SK-N-SH treated with all-trans-retinoic acid at 6 μM for 48 hours (cell line): ENCODE data around the gene TXNDC5.

Experiments
- ARNTL ChIP-seq: fragments of 450-650 bp; formaldehyde crosslinking; IDR thresholded peaks from 2 replicates; pipeline ENCODE4 v1.5.0; 2020; ENCODE audit warnings: low read depth, mild to moderate bottlenecking, moderate library complexity, borderline replicate concordance
- PATZ1 ChIP-seq: fragments of 250-450 bp; sonication (Bioruptor Pico); IDR thresholded peaks from 2 replicates; pipeline ENCODE4 v1.8.0; 2020; ENCODE audit warnings: mild to moderate bottlenecking, moderate library complexity, borderline replicate concordance
- SNAI2 ChIP-seq: fragments of 250-450 bp; sonication (Bioruptor Pico); IDR thresholded peaks from 2 replicates; pipeline ENCODE4 v1.5.0; 2020; ENCODE audit warnings: mild to moderate bottlenecking, moderate library complexity
- TCF4 ChIP-seq: fragments of 250-450 bp; sonication (Bioruptor Pico); IDR thresholded peaks from 2 replicates; pipeline ENCODE4 v1.8.0; 2021; ENCODE audit warnings: mild to moderate bottlenecking, moderate library complexity, borderline replicate concordance
- TOX ChIP-seq: fragments of 250-450 bp; sonication (Bioruptor Pico); IDR thresholded peaks from 2 replicates; pipeline ENCODE4 v1.8.0; 2021; ENCODE audit warnings: mild to moderate bottlenecking, moderate library complexity, borderline replicate concordance
- TSHZ2 ChIP-seq: fragments of 250-450 bp; sonication (Bioruptor Pico); IDR thresholded peaks from 2 replicates; pipeline ENCODE4 v1.5.0; 2020; ENCODE audit warnings: mild to moderate bottlenecking, moderate library complexity
- ZFP3 ChIP-seq: fragments of 250-450 bp; sonication (Bioruptor Pico); IDR thresholded peaks from 2 replicates; pipeline ENCODE4 v1.5.0; 2020; ENCODE audit warnings: mild to moderate bottlenecking, moderate library complexity

GRCh38 chr6:7938562-7939183 is 28.1 kb upstream of the TXNDC5 start:
- TF ChIP-seq SNAI2 (CRISPR knock-in tag) (no peak), ZFP3 (CRISPR knock-in tag) (no peak), PATZ1 (CRISPR knock-in tag) (no peak), ARNTL (CRISPR knock-in tag) (no peak), TOX (CRISPR knock-in tag) (no peak), TCF4 (CRISPR knock-in tag) (no peak), TSHZ2 (no peak)
